GM03348 (cell line): ENCODE data around the gene SARNP.
A peak's percentile ranks its signal among the peaks of the same experiment; 100 is the strongest.
"Not testable (repeated sequence)": the region's sequence is repeated elsewhere in the genome, so short reads cannot be mapped to it uniquely, and the experiment has no call there.

Experiments
- DNase-seq: peaks from one replicate; pipeline ENCODE4 v3.0.0; 2012; ENCODE audit warnings: low spot score

The SARNP gene

GRCh38 chr12:55795950-55796349 is 21.6 kb downstream of the SARNP start:
- no peak for DNase-seq

DNA sequence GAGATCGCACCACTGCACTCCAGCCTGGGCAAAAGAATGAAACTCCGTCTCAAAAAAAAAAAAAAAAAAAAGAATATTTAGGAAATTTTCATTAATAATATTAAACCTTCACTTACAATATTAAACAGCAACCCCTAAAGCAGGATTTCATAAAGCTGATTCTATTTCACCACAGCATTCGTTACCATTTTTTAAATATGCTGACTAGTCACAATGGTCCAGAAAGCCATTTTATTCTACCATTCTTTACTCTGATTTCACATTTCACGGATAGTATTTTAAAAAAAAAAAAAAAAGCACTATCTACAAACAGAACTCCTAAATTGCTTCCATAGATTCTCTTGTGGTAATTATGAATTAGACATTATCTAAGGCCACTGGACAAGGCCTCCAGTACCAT is 27.6 kb downstream of the SARNP start:
- no peak for DNase-seq

GRCh38 chr12:55789171-55789570 is 28.4 kb downstream of the SARNP start:
- DNase-seq: no peak

- no peak for DNase-seq
Observed at GRCh38 chr12:55788546-55788945, 29.0 kb downstream of the SARNP start.

- DNase-seq: no peak
Observed at GRCh38 chr12:55780685-55781084, 36.8 kb downstream of the SARNP start.

- DNase-seq: no peak
Observed at GRCh38 chr12:55777856-55778255, 39.7 kb downstream of the SARNP start.

DNA sequence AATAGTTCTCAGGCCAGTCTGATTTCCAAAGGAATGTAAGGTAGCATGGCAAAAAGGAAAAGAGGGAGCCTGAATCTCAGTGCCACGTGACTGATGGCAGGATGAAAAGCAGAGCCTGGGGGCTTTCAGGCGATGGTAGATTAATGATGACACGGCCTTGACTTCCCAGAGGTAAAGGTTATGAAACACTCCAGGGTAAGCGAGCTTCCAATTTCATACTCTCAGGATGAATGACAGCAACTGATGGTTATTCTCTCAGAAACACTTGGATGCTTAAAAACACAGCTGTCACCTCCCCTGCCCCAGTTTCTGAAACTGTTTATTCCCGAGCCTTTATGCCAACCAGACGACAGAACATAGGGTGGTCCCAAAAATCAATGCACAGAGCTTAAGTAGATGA is 45.8 kb downstream of the SARNP start:
- DNase-seq: no peak

GRCh38 chr12:55767156-55767555 is 50.4 kb downstream of the SARNP start:
- DNase-seq: no peak

- DNase-seq: no peak
Observed at GRCh38 chr12:55765736-55766290, 51.7 kb downstream of the SARNP start.

DNA sequence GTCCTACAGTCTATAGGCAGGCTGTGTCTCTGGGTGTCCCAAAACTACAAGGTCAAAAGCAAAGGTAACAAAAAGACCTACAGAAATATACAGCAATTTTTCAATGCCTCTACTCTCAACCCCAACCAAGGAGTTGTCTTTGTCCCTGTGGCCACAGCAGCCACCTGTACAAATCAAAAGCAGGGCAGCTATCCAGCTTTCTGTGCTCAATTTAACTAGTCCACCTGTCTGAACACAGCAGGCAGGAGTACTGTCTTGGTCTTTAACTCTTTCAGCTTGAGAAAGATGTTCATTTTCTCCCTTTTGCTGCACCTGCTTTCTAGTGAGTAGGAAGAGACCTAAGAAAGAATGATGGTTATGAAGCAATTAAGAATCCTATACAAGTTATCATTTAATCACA is 54.9 kb downstream of the SARNP start:
- DNase-seq: no peak

GRCh38 chr12:55760663-55761062 is 56.9 kb downstream of the SARNP start:
- DNase-seq: no peak

GRCh38 chr12:55758575-55758974 is 58.9 kb downstream of the SARNP start:
- DNase-seq: not testable (repeated sequence)

DNA sequence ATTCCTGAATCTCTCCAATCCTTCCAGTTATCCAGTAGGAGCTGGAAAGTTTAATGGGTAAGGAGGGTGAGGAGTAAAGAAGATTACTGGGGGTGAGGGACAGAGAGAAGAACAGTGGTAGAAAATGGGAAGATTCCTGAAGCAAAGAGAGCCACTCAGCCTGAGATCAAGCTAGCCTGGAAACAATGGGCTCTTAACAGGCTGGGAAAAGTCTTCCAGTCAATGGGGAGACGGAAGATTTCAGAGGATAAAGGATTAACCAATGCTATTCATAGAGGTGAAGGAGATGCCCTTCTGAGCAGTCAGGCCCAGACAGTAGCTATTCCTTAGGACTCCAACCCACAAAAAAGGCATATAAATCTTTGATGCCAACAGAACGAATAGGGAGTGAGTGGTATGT is 59.8 kb downstream of the SARNP start:
- no peak for DNase-seq

DNA sequence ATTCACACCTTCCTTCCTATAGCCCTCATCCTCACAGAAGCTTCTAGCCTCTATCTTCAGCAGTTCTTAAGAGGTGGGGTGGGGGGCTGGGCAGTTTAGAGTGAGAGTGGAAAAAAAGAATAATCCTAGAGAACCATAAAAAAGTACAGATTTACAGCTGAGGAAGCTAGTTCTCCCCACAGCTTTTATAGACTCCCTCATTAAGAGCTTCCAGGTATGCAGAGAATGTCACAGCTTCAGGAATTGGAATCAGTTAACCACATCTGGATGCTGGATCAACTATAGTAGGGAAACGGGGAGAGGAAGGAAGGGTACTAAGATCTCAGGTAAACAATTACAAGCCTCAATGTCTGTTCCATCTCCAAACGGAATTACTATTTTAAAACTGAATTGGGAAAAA is 62.3 kb downstream of the SARNP start:
- DNase-seq: no peak

GRCh38 chr12:55748230-55748993 is 69.1 kb downstream of the SARNP start:
- DNase-seq: no peak

GRCh38 chr12:55746913-55747231 is 70.7 kb downstream of the SARNP start:
- DNase-seq: no peak

- no peak for DNase-seq
Observed at GRCh38 chr12:55746174-55746912, 71.2 kb downstream of the SARNP start.

DNA sequence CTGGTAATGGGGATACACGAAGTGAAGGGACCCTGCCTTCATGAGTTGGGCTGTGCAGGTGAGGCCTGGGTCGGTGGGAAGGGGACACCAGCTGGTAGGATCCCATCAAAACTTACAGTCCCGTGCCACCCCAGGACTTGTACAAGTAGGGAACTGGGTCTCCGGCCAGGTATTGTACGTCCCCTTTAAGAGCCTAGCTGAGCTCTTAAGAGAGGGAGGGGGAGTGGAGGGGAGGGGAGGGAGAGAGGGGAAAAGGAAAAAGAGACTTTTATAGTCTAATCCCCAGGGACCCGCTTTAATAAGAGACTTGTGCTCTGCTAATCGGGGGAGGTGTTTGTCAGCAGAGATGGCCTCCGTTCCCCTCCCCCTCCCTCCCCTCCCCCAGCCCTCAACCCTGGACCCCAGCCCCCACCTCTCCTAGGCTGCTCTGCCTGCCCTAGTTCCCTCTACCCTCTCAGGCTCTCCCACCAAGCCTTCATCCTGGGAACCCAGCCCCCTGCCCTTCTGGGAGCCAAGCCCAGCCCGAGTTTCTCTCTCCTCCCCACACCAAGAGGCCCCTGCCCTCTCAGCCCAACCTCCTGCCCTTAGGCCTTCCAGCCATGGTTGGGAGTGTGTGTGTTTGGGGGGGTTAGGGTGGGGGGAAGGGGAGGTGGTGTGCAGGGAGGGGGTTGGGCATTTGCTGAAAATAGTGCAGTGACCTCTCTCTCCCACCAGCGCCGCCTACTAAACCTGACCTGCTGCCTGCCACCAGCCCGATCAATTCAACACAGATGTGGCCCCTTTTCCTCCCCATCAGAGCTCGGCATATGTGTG is 72.0 kb downstream of the SARNP start:
- no peak for DNase-seq

- DNase-seq: no peak
Observed at GRCh38 chr12:55744340-55745030, 73.0 kb downstream of the SARNP start.

DNA sequence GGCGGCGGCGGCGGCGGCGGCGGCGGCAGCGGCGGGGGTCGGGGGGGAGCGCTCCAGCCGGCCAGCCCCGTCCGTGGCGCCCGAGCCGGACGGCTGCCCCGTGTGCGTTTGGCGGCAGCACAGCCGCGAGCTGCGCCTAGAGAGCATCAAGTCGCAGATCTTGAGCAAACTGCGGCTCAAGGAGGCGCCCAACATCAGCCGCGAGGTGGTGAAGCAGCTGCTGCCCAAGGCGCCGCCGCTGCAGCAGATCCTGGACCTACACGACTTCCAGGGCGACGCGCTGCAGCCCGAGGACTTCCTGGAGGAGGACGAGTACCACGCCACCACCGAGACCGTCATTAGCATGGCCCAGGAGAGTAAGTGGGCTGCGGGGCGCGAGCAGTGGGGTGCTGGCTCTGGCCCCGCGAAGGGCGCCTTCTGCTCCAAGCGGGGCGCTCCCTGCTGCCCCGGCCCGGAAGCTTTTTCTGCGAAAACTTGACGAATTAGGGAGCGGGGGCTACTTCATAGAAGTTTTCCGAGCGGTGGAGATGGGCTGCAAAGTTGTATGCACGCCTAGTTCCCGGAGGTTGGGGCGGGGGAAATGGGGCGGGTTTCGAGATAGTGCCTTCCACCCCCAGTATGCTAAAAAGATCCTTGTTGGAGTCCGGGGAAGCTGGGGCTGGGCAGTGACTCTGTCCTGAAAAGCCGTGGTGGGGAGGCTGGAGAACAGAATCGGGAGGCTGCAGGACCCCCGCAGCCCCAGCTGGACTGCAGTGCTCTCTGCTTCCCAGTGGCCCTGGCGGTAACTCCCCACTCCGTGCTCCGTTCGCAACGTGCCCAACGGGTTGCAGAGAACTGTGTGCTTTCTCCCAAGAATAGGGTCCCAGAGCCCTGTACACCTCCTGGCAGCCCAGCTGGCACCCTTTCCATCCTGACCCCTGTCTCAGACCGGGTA is 73.9 kb downstream of the SARNP start:
- peak; percentile 75 for DNase-seq
